Right kidney (tissue), 1 donor: ENCODE measurements around the gene THSD7A.

Source experiments
- DNase-seq: peaks from one replicate; pipeline ENCODE4 v3.0.0-alpha.2; 2016

Gene THSD7A

GRCh38 chr7:11751807-11752389 lies 80.1 kb downstream of the THSD7A start:
- DNase-seq: no peak

- DNase-seq: no peak
These were observed 80.7 kb downstream of the THSD7A start for GRCh38 chr7:11751315-11751714.

- no peak for DNase-seq
These were observed 81.8 kb downstream of the THSD7A start for GRCh38 chr7:11750191-11750590.

GRCh38 chr7:11749629-11750028 lies 82.4 kb downstream of the THSD7A start:
- no peak for DNase-seq

- no peak for DNase-seq
These were observed 83.1 kb downstream of the THSD7A start for GRCh38 chr7:11748884-11749283.

GRCh38 chr7:11747715-11748485 lies 84.1 kb downstream of the THSD7A start:
- no peak for DNase-seq

GRCh38 chr7:11746591-11746990 lies 85.4 kb downstream of the THSD7A start:
- no peak for DNase-seq

- no peak for DNase-seq
These were observed 88.5 kb downstream of the THSD7A start for GRCh38 chr7:11743548-11743947.

GRCh38 chr7:11743016-11743415 lies 89.0 kb downstream of the THSD7A start:
- no peak for DNase-seq

GRCh38 chr7:11742496-11742895 lies 89.5 kb downstream of the THSD7A start:
- no peak for DNase-seq

GRCh38 chr7:11737723-11738122 lies 94.3 kb downstream of the THSD7A start:
- no peak for DNase-seq

GRCh38 chr7:11732207-11732606 lies 99.8 kb downstream of the THSD7A start:
- DNase-seq: no peak

- DNase-seq: no peak
These were observed 101.3 kb downstream of the THSD7A start for GRCh38 chr7:11730725-11731124.

- DNase-seq: no peak
These were observed 104.1 kb downstream of the THSD7A start for GRCh38 chr7:11727864-11728263.

GRCh38 chr7:11726794-11727155 lies 105.2 kb downstream of the THSD7A start:
- no peak for DNase-seq

- no peak for DNase-seq
These were observed 105.8 kb downstream of the THSD7A start for GRCh38 chr7:11726001-11726793.

GRCh38 chr7:11716185-11716584 lies 115.8 kb downstream of the THSD7A start:
- no peak for DNase-seq

GRCh38 chr7:11714676-11715075 lies 117.3 kb downstream of the THSD7A start:
- DNase-seq: no peak

GRCh38 chr7:11714205-11714604 lies 117.8 kb downstream of the THSD7A start:
- no peak for DNase-seq

GRCh38 chr7:11713352-11713751 lies 118.6 kb downstream of the THSD7A start:
- no peak for DNase-seq

GRCh38 chr7:11710377-11710776 lies 121.6 kb downstream of the THSD7A start:
- no peak for DNase-seq

GRCh38 chr7:11709196-11709595 lies 122.8 kb downstream of the THSD7A start:
- DNase-seq: no peak

- no peak for DNase-seq
These were observed 124.3 kb downstream of the THSD7A start for GRCh38 chr7:11707606-11708193.
